Cardiac fibroblast (primary cell): ENCODE data around the gene CHPT1.

ENCODE experiments used
- DNase-seq, 2 donors: peaks; one replicate each; pipeline versions ENCODE4 v3.0.0 to v3.0.0-alpha.2; 2010; ENCODE audit warnings: low read depth in 2 of 2
- H3K4me3 ChIP-seq, 2 donors: replicated peaks in 1 of 2; 1 replicate in 1 of 2; 2 replicates in 1 of 2; pipeline ENCODE4 v1.5.1; 2011; ENCODE audit warnings: low read depth in 2 of 2, low read length in 2 of 2, mild to moderate bottlenecking in 2 of 2, moderate library complexity in 1 of 2
- TF ChIP-seq, protein P1 (sequence below): IDR thresholded peaks from one replicate; pipeline ENCODE4 v1.5.1; 2011; ENCODE audit warnings: low read depth, mild to moderate bottlenecking, low read length, inconsistent platforms

CHPT1 gene

DNA sequence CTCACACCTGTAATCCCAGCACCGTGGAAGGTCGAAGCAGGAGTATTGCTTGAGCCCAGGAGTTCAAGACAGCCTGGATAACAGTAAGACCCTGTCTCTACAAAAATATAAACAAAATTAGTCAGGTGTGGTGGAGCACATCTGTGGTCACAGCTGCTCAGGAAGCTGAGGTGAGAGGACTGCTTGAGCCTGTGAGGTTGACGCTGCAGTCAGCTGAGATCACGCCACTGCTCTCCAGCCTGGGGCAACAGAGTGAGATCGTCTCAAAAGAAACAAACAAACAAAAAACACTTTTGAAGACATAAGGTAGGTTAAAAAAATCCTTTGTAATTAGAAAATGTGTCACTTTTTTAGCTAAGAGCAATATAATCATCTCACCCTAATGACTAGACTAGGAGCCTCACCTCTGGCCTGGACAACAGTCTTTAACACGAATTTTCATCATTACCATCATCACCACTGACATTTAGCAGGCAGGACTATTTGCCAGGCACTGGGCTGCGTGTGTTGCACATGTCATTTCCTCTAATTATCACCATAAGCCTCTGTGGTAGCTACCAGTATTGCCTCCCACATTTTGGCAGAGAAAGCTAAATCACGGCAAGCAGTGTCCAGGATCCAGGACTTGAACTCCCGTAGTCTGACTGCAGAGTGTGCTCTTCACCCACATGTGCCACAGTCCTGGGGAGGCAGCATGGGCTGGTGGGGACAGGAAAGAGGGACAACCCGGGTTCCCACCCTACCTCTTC, 46.5 kb downstream of the CHPT1 start:
- TF ChIP-seq, protein P1, sequence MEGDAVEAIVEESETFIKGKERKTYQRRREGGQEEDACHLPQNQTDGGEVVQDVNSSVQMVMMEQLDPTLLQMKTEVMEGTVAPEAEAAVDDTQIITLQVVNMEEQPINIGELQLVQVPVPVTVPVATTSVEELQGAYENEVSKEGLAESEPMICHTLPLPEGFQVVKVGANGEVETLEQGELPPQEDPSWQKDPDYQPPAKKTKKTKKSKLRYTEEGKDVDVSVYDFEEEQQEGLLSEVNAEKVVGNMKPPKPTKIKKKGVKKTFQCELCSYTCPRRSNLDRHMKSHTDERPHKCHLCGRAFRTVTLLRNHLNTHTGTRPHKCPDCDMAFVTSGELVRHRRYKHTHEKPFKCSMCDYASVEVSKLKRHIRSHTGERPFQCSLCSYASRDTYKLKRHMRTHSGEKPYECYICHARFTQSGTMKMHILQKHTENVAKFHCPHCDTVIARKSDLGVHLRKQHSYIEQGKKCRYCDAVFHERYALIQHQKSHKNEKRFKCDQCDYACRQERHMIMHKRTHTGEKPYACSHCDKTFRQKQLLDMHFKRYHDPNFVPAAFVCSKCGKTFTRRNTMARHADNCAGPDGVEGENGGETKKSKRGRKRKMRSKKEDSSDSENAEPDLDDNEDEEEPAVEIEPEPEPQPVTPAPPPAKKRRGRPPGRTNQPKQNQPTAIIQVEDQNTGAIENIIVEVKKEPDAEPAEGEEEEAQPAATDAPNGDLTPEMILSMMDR: no peak
- H3K4me3 ChIP-seq: no peak overlapping the region
- no peak for DNase-seq

GRCh38 chr12:101745481-101745880, 48.0 kb downstream of the CHPT1 start:
- peak in 1 of 2 donors; percentile 31 for DNase-seq
- H3K4me3 ChIP-seq: no peak overlapping the region
- TF ChIP-seq, protein P1: no peak

DNA sequence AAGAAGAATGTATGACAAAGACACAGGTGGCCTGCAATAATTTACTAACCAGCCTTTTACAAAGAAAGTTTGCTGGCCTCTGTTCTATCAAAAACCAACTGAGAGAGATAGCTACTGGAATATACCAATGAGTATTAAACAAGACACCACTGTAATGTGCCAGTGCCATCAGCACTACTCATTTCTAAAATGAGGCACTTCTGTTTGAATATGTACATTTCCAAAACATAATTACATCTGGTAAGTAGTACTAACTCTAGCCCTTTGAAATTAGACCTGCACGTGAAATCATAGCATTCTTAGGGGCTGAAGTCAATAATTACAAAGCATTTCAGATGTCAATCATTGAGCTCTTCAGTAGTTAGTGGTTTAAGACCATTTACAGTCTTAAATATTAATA, 48.8 kb downstream of the CHPT1 start:
- no peak overlapping the region for H3K4me3 ChIP-seq
- DNase-seq: no peak
- TF ChIP-seq, protein P1: no peak

GRCh38 chr12:101746661-101747060, 49.2 kb downstream of the CHPT1 start:
- H3K4me3 ChIP-seq: no peak overlapping the region
- DNase-seq: peak in 1 of 2 donors; percentile 22
- TF ChIP-seq, protein P1: no peak

DNA sequence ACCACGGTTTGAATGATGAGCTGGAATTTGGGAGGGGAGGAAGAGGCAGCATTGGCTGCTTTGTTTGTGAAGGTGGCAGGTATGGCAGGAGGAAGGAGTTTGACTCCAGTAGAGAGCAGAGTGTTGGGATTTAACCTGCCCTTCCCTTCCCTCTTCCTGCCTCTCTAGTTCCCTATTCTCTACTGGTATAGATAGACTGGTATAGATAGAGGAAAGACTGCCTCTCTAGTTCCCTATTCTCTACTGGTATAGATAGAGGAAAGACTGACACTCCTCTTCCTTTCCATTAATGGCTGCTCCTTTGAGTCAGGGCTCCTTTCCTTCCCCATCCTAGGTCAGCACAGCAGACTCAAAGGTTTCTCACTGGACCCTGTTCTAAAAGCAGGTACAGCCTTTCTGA, 50.3 kb downstream of the CHPT1 start:
- TF ChIP-seq, protein P1: no peak
- H3K4me3 ChIP-seq: no peak overlapping the region
- DNase-seq: no peak

- no peak for DNase-seq
- TF ChIP-seq, protein P1: no peak
- no peak overlapping the region for H3K4me3 ChIP-seq
These were observed 51.5 kb downstream of the CHPT1 start for GRCh38 chr12:101748907-101749306.

DNA sequence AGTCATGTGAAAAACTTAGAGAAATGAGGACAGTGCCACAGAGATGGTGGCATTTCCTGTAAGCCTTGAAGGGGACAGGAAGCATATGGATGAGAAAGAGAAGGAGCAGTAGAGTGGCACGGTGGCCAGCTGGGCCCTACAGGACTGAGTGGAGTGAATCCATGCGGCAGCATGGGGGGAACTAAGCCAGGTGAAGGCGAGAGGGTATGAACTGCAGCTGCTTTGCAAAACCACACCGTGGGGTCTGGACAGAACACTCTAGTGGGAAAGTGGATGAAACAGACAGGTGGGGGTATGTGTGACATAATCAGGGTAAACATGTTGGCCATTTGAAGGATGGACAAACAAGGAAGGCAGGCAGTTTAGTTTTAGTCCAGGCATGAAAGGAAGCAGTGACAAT, 52.2 kb downstream of the CHPT1 start:
- DNase-seq: no peak
- H3K4me3 ChIP-seq: no peak overlapping the region
- TF ChIP-seq, protein P1: no peak
